H9 (cell line): ENCODE measurements around the gene DEK. TPM values are rescaled to one million over a fixed set of nuclear protein-coding genes. Genes with fewer than 3 reads are reported as not detected.

Experiments used
- DNase-seq: peaks from one replicate; pipeline ENCODE4 v3.0.0-alpha.2; 2017
- H2AFZ ChIP-seq: one replicate; pipeline ENCODE4 v1.6.1; 2013; ENCODE audit warnings: mild to moderate bottlenecking, low read length, control low read depth, moderate library complexity
- H2AK5ac ChIP-seq: 2 replicates; pipeline ENCODE4 v1.6.1; 2013; ENCODE audit warnings: low read length, control low read depth, mixed read lengths; ENCODE audit not compliant: insufficient read length
- H2BK120ac ChIP-seq: one replicate; pipeline ENCODE4 v1.6.1; 2013; ENCODE audit warnings: low read depth, mild to moderate bottlenecking, low read length, control low read depth, inconsistent platforms; ENCODE audit not compliant: poor library complexity, severe bottlenecking
- H2BK12ac ChIP-seq: 2 replicates; pipeline ENCODE4 v1.6.1; 2013; ENCODE audit warnings: low read length, control low read depth, mixed read lengths, low read depth; ENCODE audit not compliant: insufficient read length
- H2BK15ac ChIP-seq: 2 replicates; pipeline ENCODE4 v1.6.1; 2013; ENCODE audit warnings: low read depth, low read length, control low read depth
- H2BK20ac ChIP-seq: one replicate; pipeline ENCODE4 v1.6.1; 2013; ENCODE audit warnings: low read depth, mild to moderate bottlenecking, low read length, control low read depth, inconsistent platforms; ENCODE audit not compliant: poor library complexity, severe bottlenecking
- H2BK5ac ChIP-seq: 2 replicates; pipeline ENCODE4 v1.6.1; 2013; ENCODE audit warnings: low read length, control low read depth, mixed read lengths; ENCODE audit not compliant: insufficient read length
- H3K14ac ChIP-seq: 2 replicates; pipeline ENCODE4 v1.6.1; 2013; ENCODE audit warnings: low read length, control low read depth; ENCODE audit not compliant: insufficient read depth
- H3K18ac ChIP-seq: 2 replicates; pipeline ENCODE4 v1.6.1; 2013; ENCODE audit warnings: low read depth, mild to moderate bottlenecking, mixed read lengths, low read length, control low read depth; ENCODE audit not compliant: insufficient read length
- H3K23ac ChIP-seq: 2 replicates; pipeline ENCODE4 v1.6.1; 2013; ENCODE audit warnings: low read length, control low read depth, mixed read lengths, low read depth; ENCODE audit not compliant: insufficient read length
- H3K23me2 ChIP-seq: 2 replicates; pipeline ENCODE4 v1.6.1; 2013; ENCODE audit warnings: low read depth, mild to moderate bottlenecking, mixed read lengths, low read length, control low read depth; ENCODE audit not compliant: insufficient read length, poor library complexity, severe bottlenecking
- H3K27ac ChIP-seq: 2 replicates; pipeline ENCODE4 v1.5.1; 2013; ENCODE audit warnings: low read length, control low read depth, mixed read lengths, low read depth; ENCODE audit not compliant: insufficient read length
- H3K27me3 ChIP-seq: 2 replicates; pipeline ENCODE4 v1.6.1; 2013; ENCODE audit warnings: low read length, control low read depth, inconsistent platforms; ENCODE audit not compliant: insufficient read depth
- H3K4ac ChIP-seq: 2 replicates; pipeline ENCODE4 v1.6.1; 2013; ENCODE audit warnings: low read depth, mild to moderate bottlenecking, control low read depth, inconsistent platforms, low read length, moderate library complexity
- H3K4me1 ChIP-seq: 2 replicates; pipeline ENCODE4 v1.6.1; 2013; ENCODE audit warnings: low read length, control low read depth, inconsistent platforms; ENCODE audit not compliant: insufficient read depth
- H3K4me2 ChIP-seq: 2 replicates; pipeline ENCODE4 v1.6.1; 2013; ENCODE audit warnings: low read length, control low read depth, mixed read lengths; ENCODE audit not compliant: insufficient read length, insufficient read depth
- H3K56ac ChIP-seq: 2 replicates; pipeline ENCODE4 v1.6.1; 2013; ENCODE audit warnings: low read depth, mild to moderate bottlenecking, mixed read lengths, low read length, control low read depth; ENCODE audit not compliant: insufficient read length
- H3K79me1 ChIP-seq: 2 replicates; pipeline ENCODE4 v1.6.1; 2013; ENCODE audit warnings: low read depth, mild to moderate bottlenecking, moderate library complexity, low read length, control low read depth, inconsistent platforms; ENCODE audit not compliant: insufficient read depth, poor library complexity, severe bottlenecking
- H3K79me2 ChIP-seq: 2 replicates; pipeline ENCODE4 v1.6.1; 2013; ENCODE audit warnings: low read length, control low read depth, inconsistent platforms; ENCODE audit not compliant: insufficient read depth
- H3K9ac ChIP-seq: 2 replicates; pipeline ENCODE4 v1.6.1; 2013; ENCODE audit warnings: low read length, control low read depth, mixed read lengths; ENCODE audit not compliant: insufficient read length; ENCODE audit errors: extremely low read depth
- H3K9me3 ChIP-seq: one replicate; pipeline ENCODE4 v1.6.1; 2013; ENCODE audit warnings: low read depth, low read length, inconsistent platforms; ENCODE audit not compliant: control insufficient read depth
- H3T11ph ChIP-seq: one replicate; pipeline ENCODE4 v1.6.1; 2013; ENCODE audit warnings: mild to moderate bottlenecking, low read length, control low read depth, inconsistent platforms
- H4K20me1 ChIP-seq: one replicate; pipeline ENCODE4 v1.6.1; 2013; ENCODE audit not compliant: control insufficient read depth, insufficient read length, insufficient read depth
- H4K5ac ChIP-seq: 2 replicates; pipeline ENCODE4 v1.6.1; 2013; ENCODE audit warnings: low read depth, mild to moderate bottlenecking, mixed read lengths, low read length, control low read depth; ENCODE audit not compliant: insufficient read length
- H4K8ac ChIP-seq: replicated peaks from 2 replicates; pipeline ENCODE4 v1.6.1; 2013; ENCODE audit warnings: low read length, control low read depth, mixed read lengths, low read depth; ENCODE audit not compliant: insufficient read length
- H4K91ac ChIP-seq: 2 replicates; pipeline ENCODE4 v1.6.1; 2013; ENCODE audit warnings: low read depth, mild to moderate bottlenecking, moderate library complexity, mixed read lengths, low read length, control low read depth; ENCODE audit not compliant: insufficient read length
- H3K27ac Mint-ChIP-seq, 3 experiments: 2 replicates in 2 of 3; 3 replicates in 1 of 3; pipeline ENCODE4 v1.8.0; 2020 to 2021; ENCODE audit warnings: mixed read lengths in 3 of 3, mild to moderate bottlenecking in 1 of 3, moderate library complexity in 1 of 3
- H3K27me3 Mint-ChIP-seq: 2 replicates; pipeline ENCODE4 v1.8.0; 2021; ENCODE audit warnings: low read depth, mild to moderate bottlenecking, moderate library complexity, mixed read lengths
- H3K36me3 Mint-ChIP-seq, 3 experiments: 2 replicates in 2 of 3; 3 replicates in 1 of 3; pipeline ENCODE4 v1.8.0; 2020 to 2021; ENCODE audit warnings: low read depth in 3 of 3, mixed read lengths in 3 of 3; ENCODE audit not compliant: insufficient read depth in 1 of 3
- H3K4me1 Mint-ChIP-seq, 2 experiments: 2 replicates each; pipeline ENCODE4 v1.8.0; 2020; ENCODE audit warnings: mixed read lengths in 2 of 2
- H3K4me3 Mint-ChIP-seq, 2 experiments: 2 replicates in 1 of 2; 3 replicates in 1 of 2; pipeline ENCODE4 v1.8.0; 2020 to 2021; ENCODE audit warnings: mild to moderate bottlenecking in 2 of 2, mixed read lengths in 2 of 2, moderate library complexity in 1 of 2
- H3K9me3 Mint-ChIP-seq, 2 experiments: 2 replicates in 1 of 2; 3 replicates in 1 of 2; pipeline ENCODE4 v1.8.0; 2020; ENCODE audit warnings: mild to moderate bottlenecking in 2 of 2, mixed read lengths in 2 of 2, moderate library complexity in 1 of 2
- WGBS: extraction: QIAGEN DNeasy Blood & Tissue Kit; methylation state at CpG from one replicate; pipeline ENCODE4 v1.1.7; 2013; ENCODE audit warnings: missing lambda C conversion rate, low lambda C conversion rate, mixed read lengths; ENCODE audit not compliant: insufficient read length; ENCODE audit errors: extremely low coverage; 5-methylcytosine and 5-hydroxymethylcytosine counted together
- total RNA-seq: library from RNA; stranded (reverse); gene quantifications from 2 replicates; pipeline ENCODE4 v1.2.1, GENCODE V29; 2021
- TF ChIP-seq, protein P1 (sequence below): fragments of 200-600 bp; sonication (generic); conservative IDR thresholded peaks from 3 replicates; pipeline ENCODE4 v1.8.0; 2021; ENCODE audit warnings: antibody characterized with exemption, mild to moderate bottlenecking

Gene DEK
- total RNA-seq, 1 experiment from 2014 or later, result 217 TPM

GRCh38 chr6:18263418-18264218 lies 712 bp downstream of the DEK start:
- peak overlapping the region; percentile 79 for H3K56ac ChIP-seq
- H2AK5ac ChIP-seq, result no peak overlapping the region
- no peaks in the 10 kb centered on the region for H3K27me3 ChIP-seq
- H3K4me3 Mint-ChIP-seq, result peak overlapping the region; percentile 88 to 92
- peaks cover 49% of the 10 kb centered on the region for H3K79me2 ChIP-seq
- peaks cover 0 to 3% of the 10 kb centered on the region in 2 experiments; a peak in 3 of 5 replicates for H3K9me3 Mint-ChIP-seq
- no peak overlapping the region for H2AFZ ChIP-seq
- no peak for DNase-seq
- H2BK120ac ChIP-seq, result peak overlapping the region; percentile 82
- peak overlapping the region; percentile 99 for H3K9ac ChIP-seq
- H2BK15ac ChIP-seq, result no peak overlapping the region; the same call in 1 of the 2 replicates
- H3T11ph ChIP-seq, result no peak overlapping the region
- no CpG with 5 or more reads among the region's 50 CpGs for WGBS
- H3K9me3 ChIP-seq, result no peaks in the 10 kb centered on the region
- H2BK20ac ChIP-seq, result no peak overlapping the region
- no peak overlapping the region for H3K23ac ChIP-seq
- peak overlapping the region; percentile 100 for H3K14ac ChIP-seq
- H3K4me1 Mint-ChIP-seq, result peaks cover 36 to 46% of the 10 kb centered on the region in 2 experiments
- H3K18ac ChIP-seq, result peak overlapping the region; percentile 99
- no peaks in the 10 kb centered on the region for H3K79me1 ChIP-seq
- H3K23me2 ChIP-seq, result peaks cover 15% of the 10 kb centered on the region
- H4K91ac ChIP-seq, result peak overlapping the region; percentile 97
- peaks cover 40 to 51% (median 45%) of the 10 kb centered on the region in 3 experiments for H3K36me3 Mint-ChIP-seq
- peak overlapping the region; percentile 93 to 96 (median 96) for H3K27ac Mint-ChIP-seq
- peak overlapping the region; percentile 98; the same call in 1 of the 2 replicates for H3K4ac ChIP-seq
- H4K20me1 ChIP-seq, result no peaks in the 10 kb centered on the region
- TF ChIP-seq, protein P1, sequence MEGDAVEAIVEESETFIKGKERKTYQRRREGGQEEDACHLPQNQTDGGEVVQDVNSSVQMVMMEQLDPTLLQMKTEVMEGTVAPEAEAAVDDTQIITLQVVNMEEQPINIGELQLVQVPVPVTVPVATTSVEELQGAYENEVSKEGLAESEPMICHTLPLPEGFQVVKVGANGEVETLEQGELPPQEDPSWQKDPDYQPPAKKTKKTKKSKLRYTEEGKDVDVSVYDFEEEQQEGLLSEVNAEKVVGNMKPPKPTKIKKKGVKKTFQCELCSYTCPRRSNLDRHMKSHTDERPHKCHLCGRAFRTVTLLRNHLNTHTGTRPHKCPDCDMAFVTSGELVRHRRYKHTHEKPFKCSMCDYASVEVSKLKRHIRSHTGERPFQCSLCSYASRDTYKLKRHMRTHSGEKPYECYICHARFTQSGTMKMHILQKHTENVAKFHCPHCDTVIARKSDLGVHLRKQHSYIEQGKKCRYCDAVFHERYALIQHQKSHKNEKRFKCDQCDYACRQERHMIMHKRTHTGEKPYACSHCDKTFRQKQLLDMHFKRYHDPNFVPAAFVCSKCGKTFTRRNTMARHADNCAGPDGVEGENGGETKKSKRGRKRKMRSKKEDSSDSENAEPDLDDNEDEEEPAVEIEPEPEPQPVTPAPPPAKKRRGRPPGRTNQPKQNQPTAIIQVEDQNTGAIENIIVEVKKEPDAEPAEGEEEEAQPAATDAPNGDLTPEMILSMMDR, result no peak
- H4K8ac ChIP-seq, result no peak overlapping the region
- H3K4me1 ChIP-seq, result peaks cover 8% of the 10 kb centered on the region; the same call in 1 of the 2 replicates
- peak overlapping the region; percentile 82 for H2BK12ac ChIP-seq
- no peaks in the 10 kb centered on the region for H3K27me3 Mint-ChIP-seq
- peak overlapping the region; percentile 88 for H4K5ac ChIP-seq
- H2BK5ac ChIP-seq, result peak overlapping the region; percentile 94
- peak overlapping the region; percentile 89 for H3K4me2 ChIP-seq
- H3K27ac ChIP-seq, result peak overlapping the region; percentile 40
